Measurements from ENCODE around the gene PJA1. TPM values are rescaled to one million over a fixed set of nuclear protein-coding genes. Genes with fewer than 3 reads are reported as not detected.

PJA1 gene
- total and polyA plus RNA-seq, 2 donors (not counting 3 experiments of a cell fraction or from before 2014, with no cell fraction given): 8.2 to 16.1 TPM

DNA sequence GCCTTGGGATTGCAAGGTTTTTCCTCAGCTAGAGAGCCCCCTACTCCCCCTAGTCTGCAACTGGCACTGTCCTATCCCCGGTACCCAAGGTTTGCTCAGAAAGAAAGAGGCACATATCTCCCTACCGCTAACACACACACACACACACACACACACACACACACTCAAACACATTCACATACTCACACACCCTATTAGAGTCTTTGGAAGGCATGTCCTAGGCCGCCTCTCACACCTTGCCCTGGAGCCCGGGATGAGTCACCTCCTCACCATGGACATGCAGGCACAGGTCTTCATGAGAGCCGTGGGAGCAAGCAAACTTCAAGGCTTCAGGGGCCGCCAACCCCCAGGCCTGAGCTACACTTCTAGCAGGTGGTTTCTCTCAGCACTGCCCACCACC lies 49.2 kb downstream of the PJA1 start:
- dilution Hi-C loops (cut with MboI; ENCODE audit: extremely low pct_ligation_motif_present, low sequenced_read_pairs) (no loop called here), intact Hi-C loops (cut with micrococcal nuclease) (no loop called here)
- no peak overlapping the region for H3K4me2 ChIP-seq (ENCODE audit: insufficient read depth, low read length)
- no peaks in the 10 kb centered on the region for H3K4me1 ChIP-seq (ENCODE audit: control insufficient read depth, extremely low read depth, insufficient read depth, low read length)
- no peak overlapping the region for H2AFZ ChIP-seq (ENCODE audit: low read depth, low read length)
- no peaks in the 10 kb centered on the region for H3K36me3 ChIP-seq (ENCODE audit: control insufficient read depth in 2 of 2, extremely low read depth in 1 of 2, insufficient read depth in 2 of 2, low read length in 2 of 2)
- H3K79me2 ChIP-seq (ENCODE audit: control insufficient read depth, insufficient read depth, low read length): no peaks in the 10 kb centered on the region
- no peaks in the 10 kb centered on the region for H4K20me1 ChIP-seq (replicated peaks; ENCODE audit: control insufficient read depth, extremely low read depth, insufficient read depth, low read length)
- no peak for TF ChIP-seq GATA2 (IDR thresholded peaks at IDR 0.05; ENCODE audit: insufficient read depth, insufficient read length, low read depth, low read length)
- TF ChIP-seq CTCF (IDR thresholded peaks at IDR 0.05; ENCODE audit: extremely low read depth in 1 of 2, insufficient read depth in 1 of 2, low read depth in 1 of 2, low read length in 2 of 2): no peak
- TF ChIP-seq MYC (IDR thresholded peaks at IDR 0.05; ENCODE audit: low read depth, low read length): no peak
- TF ChIP-seq FOS (IDR thresholded peaks at IDR 0.05; ENCODE audit: borderline replicate concordance, insufficient read depth, low read length): no peak
- no peak for TF ChIP-seq EZH2 (IDR thresholded peaks at IDR 0.05; ENCODE audit: borderline replicate concordance, low read depth, low read length, severe bottlenecking)
- TF ChIP-seq JUN (IDR thresholded peaks at IDR 0.05; ENCODE audit: borderline replicate concordance, insufficient read depth, insufficient read length, low read depth): no peak
- TF ChIP-seq POLR2AphosphoS5 (IDR thresholded peaks at IDR 0.05; ENCODE audit: insufficient read depth, low read depth, low read length): no peak
- TF ChIP-seq POLR2A (IDR thresholded peaks at IDR 0.05; ENCODE audit: low read depth, low read length): no peak
- TF ChIP-seq, protein P1, sequence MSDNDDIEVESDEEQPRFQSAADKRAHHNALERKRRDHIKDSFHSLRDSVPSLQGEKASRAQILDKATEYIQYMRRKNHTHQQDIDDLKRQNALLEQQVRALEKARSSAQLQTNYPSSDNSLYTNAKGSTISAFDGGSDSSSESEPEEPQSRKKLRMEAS (IDR thresholded peaks at IDR 0.05; ENCODE audit: insufficient read depth, insufficient read length): no peak
- H3K9ac ChIP-seq (replicated peaks; ENCODE audit: extremely low read depth, insufficient read depth, low read length): no peak overlapping the region
- no peaks in the 10 kb centered on the region for H3K9me3 ChIP-seq (replicated peaks; ENCODE audit: control insufficient read depth, insufficient read depth, low read length)
- no peaks in the 10 kb centered on the region for H3K9me1 ChIP-seq (replicated peaks; ENCODE audit: control insufficient read depth, extremely low read depth, insufficient read depth, low read length)
- POLR2A ChIA-PET: no interaction called here
- no peak overlapping the region for H3K4me3 ChIP-seq (replicated peaks in 1 of 3; ENCODE audit: insufficient read depth in 1 of 3, low read depth in 1 of 3, low read length in 3 of 3)
- FAIRE-seq (no peak), DNase-seq (ENCODE audit: low read depth, low spot score) (no peak)
- H3K27ac ChIP-seq (ENCODE audit: insufficient read depth, low read depth, low read length): no peak overlapping the region
- CTCF ChIA-PET: no interaction called here
- no TSS peak for BruUV-seq (replicated peaks)
- H3K27me3 ChIP-seq (ENCODE audit: control insufficient read depth in 2 of 2, insufficient read depth in 2 of 2, low read length in 2 of 2): no peaks in the 10 kb centered on the region
